SJSA1 (cell line): Measurements from ENCODE around the gene KLRG1. TPM values are rescaled to one million over a fixed set of nuclear protein-coding genes. Genes with fewer than 3 reads are reported as not detected.

Experiments used
- DNase-seq, 2 experiments: peaks; one replicate each; pipeline ENCODE4 v3.0.0-alpha.2; 2015 to 2020; ENCODE audit warnings: low spot score in 2 of 2, low read depth in 1 of 2
- H3K27ac ChIP-seq: fragments of 250-450 bp; sonication (Bioruptor Pico); 2 replicates; pipeline ENCODE4 v1.5.1; 2020; ENCODE audit warnings: mild to moderate bottlenecking, moderate library complexity
- H3K27me3 ChIP-seq: fragments of 250-450 bp; sonication (Bioruptor Pico); replicated peaks from 2 replicates; pipeline ENCODE4 v1.5.1; 2020; ENCODE audit warnings: mild to moderate bottlenecking, moderate library complexity
- H3K36me3 ChIP-seq: fragments of 250-450 bp; sonication (Bioruptor Pico); 2 replicates; pipeline ENCODE4 v1.5.1; 2020; ENCODE audit warnings: mild to moderate bottlenecking
- H3K4me1 ChIP-seq: fragments of 250-450 bp; sonication (Bioruptor Pico); replicated peaks from 2 replicates; pipeline ENCODE4 v1.6.1; 2021; ENCODE audit warnings: mild to moderate bottlenecking
- H3K4me3 ChIP-seq: fragments of 250-450 bp; sonication (Bioruptor Pico); 2 replicates; pipeline ENCODE4 v1.5.1; 2020; ENCODE audit warnings: mild to moderate bottlenecking
- H3K9me3 ChIP-seq: fragments of 250-450 bp; sonication (Bioruptor Pico); replicated peaks from 2 replicates; pipeline ENCODE4 v1.5.1; 2020; ENCODE audit warnings: mild to moderate bottlenecking
- total RNA-seq: library from RNA; depleted of rRNA; stranded (reverse); fragments of >200 nt; shearing (Covaris generic); gene quantifications from 2 replicates; pipeline ENCODE4 v1.2.3, GENCODE V29; 2014

Gene KLRG1
- total RNA-seq, 1 experiment from 2014 or later = 0.13 TPM

DNA sequence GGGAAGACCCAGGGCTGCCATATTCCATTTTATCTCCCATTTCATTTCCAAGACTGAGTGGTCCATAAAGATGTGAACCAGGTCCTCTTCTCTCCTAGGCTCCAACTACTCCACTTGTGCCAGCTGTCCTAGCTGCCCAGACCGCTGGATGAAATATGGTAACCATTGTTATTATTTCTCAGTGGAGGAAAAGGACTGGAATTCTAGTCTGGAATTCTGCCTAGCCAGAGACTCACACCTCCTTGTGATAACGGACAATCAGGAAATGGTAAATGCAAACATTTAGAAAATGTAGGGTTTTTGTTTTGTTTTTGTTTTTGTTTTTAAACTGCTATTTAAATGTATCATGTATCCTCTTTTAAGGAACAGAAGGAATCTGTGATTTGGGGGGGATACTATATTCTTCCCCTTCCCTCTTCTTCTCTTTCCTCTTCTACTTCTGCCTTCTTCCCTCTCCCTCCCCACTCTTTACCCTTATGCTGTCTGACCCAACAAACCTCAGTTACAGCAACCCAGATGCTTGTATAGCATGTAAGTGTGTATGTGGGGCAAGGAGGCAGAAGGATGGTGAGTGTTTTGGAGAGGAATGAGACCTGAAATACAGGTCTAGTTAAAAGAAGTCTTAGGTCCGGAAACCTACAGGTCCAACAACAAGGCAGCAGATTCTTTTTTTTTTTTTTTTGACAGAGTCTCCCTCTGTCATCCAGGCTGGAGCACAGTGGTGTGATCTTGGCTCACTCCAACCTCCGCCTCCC, 5.9 kb downstream of the KLRG1 start:
- Histone ChIP-seq H3K9me3 (no peaks in the 10 kb centered on the region), H3K27me3 (peaks cover 3% of the 10 kb centered on the region; the same call in 1 of the 2 replicates), H3K36me3 (no peaks in the 10 kb centered on the region), H3K4me1 (no peaks in the 10 kb centered on the region), H3K27ac (no peak overlapping the region), H3K4me3 (no peak overlapping the region)
- DNase-seq = no peak

DNA sequence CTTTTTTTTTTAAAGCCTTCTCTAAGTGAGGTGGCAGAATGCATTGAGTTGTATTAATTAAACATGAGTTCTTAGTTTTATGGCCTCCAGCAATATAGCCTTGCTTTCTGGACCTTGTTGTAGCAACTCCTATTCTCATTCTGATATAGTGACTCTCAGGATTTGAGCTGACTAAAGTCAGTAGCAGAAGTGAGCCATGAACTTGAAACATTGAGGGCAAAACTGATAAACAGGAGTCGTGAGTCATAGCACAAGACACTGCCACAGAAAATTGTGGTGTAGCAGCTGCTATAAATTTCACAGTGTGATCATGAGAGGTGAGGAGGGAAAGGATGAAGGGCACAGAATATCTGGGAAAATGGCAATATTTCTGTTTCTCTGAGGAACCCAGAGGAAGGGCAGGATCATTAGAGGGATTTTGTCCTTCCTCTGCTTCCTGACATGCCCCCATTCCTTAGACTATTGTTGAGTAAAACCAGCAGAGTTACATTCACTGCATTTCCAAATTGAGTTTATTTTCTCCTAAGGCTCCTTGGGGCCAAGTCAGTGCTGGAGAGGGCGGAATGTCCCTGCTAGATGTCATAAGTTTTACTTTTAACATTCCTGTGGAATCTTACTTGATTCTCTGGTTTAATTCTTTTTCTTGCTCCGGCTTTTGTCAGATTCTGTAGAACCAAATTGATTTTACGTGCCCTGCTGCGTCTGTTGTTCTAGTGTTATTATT, 7.5 kb downstream of the KLRG1 start:
- Histone ChIP-seq H3K9me3 (no peaks in the 10 kb centered on the region), H3K27ac (no peak overlapping the region), H3K4me1 (no peaks in the 10 kb centered on the region), H3K27me3 (0 out of 2 replicates have a peak, but pooled peaks cover 3% of the 10 kb centered on the region), H3K36me3 (no peaks in the 10 kb centered on the region), H3K4me3 (no peak overlapping the region)
- DNase-seq = no peak

DNA sequence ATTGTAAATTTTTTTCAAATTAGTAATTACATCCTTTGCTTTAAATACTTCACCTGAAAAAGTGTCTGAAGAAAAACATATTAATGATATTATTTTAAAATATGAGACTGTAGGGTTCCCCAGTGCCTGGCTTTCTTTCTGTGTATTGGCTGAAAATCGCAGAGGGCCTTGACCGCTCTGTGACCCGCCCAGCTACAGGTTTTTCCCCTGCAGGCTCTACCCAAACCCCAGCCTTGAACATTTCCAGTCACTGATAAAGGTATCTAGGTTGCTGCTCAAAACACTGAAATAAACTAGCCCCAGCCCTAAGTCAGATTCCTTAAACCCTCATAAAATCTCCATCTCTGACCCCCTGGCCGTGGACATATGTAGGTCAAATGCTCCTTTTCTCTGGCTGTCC, 11.9 kb downstream of the KLRG1 start:
- Histone ChIP-seq H3K4me1 (no peaks in the 10 kb centered on the region), H3K4me3 (no peak overlapping the region), H3K27me3 (no peaks in the 10 kb centered on the region), H3K36me3 (no peaks in the 10 kb centered on the region), H3K9me3 (no peaks in the 10 kb centered on the region), H3K27ac (no peak overlapping the region)
- DNase-seq = no peak

DNA sequence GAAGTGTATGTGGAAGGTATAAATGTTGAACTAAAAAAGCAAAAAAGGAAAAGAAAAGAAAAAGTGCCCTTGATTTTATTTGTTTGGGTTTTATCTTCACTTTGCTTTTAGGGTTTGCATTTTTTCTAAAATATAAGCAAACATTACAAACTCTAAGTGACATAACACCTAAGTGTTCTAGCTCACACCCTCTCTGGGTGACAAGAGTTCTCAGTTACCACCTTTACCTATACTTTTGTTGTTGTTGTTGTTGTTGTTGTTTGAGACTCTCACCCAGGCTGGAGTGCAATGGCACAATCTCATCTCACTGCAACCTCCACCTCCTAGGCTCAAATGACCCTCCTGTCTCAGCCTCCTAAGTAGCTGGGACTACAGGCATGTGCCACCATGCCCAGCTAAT, 13.0 kb downstream of the KLRG1 start:
- no peaks in the 10 kb centered on the region for H3K36me3 ChIP-seq
- no peak overlapping the region for H3K4me3 ChIP-seq
- no peaks in the 10 kb centered on the region for H3K4me1 ChIP-seq
- H3K27me3 ChIP-seq = no peaks in the 10 kb centered on the region
- no peaks in the 10 kb centered on the region for H3K9me3 ChIP-seq
- DNase-seq = no peak
- no peak overlapping the region for H3K27ac ChIP-seq

DNA sequence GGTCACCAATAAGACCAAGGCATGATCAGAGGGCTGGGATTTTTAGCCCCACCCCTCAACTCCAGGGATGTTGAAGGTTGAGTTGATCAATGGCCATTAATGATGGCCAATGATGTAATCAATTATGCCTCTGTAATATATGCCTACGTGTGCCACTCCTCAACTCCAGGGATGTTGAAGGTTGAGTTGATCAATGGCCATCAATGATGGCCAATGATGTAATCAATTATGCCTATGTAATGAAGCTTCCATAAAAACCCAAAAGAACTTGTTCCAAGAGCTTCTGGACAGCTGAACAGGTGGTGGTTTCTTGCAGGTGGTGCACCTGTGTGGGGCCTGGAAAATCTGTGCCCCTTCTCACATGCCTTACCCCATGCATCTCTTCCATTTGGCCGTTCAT, 33.2 kb downstream of the KLRG1 start:
- Histone ChIP-seq H3K4me1 (no peaks in the 10 kb centered on the region), H3K27ac (no peak overlapping the region)

DNA sequence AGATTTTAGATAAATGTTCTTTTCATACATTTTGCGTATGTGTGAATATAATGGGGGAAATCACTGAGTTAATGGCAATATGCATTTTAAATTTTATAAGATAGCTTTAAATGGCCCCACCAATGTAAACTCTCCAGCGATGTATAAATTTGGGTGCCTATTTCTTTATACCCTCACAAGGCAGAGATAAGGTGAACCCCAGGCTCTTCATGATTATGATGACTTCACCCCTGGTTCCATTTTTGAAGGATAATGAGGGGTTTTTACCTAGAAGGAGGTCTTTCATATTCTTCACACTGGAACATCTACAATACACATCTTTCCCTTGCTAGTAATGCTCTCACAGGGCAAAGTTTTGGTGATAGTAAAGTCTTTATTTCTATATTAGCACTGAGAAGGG, 35.2 kb downstream of the KLRG1 start:
- no peaks in the 10 kb centered on the region for H3K4me1 ChIP-seq
- no peak for DNase-seq
- no peak overlapping the region for H3K27ac ChIP-seq
- H3K27me3 ChIP-seq = no peaks in the 10 kb centered on the region
- H3K36me3 ChIP-seq = no peaks in the 10 kb centered on the region
- no peak overlapping the region for H3K4me3 ChIP-seq
- no peaks in the 10 kb centered on the region for H3K9me3 ChIP-seq

More for the DNA sequence above, 33.2 kb downstream of the KLRG1 start:
- Histone ChIP-seq H3K36me3 (no peaks in the 10 kb centered on the region), H3K9me3 (no peaks in the 10 kb centered on the region), H3K27me3 (no peaks in the 10 kb centered on the region), H3K4me3 (no peak overlapping the region)
- DNase-seq = no peak

DNA sequence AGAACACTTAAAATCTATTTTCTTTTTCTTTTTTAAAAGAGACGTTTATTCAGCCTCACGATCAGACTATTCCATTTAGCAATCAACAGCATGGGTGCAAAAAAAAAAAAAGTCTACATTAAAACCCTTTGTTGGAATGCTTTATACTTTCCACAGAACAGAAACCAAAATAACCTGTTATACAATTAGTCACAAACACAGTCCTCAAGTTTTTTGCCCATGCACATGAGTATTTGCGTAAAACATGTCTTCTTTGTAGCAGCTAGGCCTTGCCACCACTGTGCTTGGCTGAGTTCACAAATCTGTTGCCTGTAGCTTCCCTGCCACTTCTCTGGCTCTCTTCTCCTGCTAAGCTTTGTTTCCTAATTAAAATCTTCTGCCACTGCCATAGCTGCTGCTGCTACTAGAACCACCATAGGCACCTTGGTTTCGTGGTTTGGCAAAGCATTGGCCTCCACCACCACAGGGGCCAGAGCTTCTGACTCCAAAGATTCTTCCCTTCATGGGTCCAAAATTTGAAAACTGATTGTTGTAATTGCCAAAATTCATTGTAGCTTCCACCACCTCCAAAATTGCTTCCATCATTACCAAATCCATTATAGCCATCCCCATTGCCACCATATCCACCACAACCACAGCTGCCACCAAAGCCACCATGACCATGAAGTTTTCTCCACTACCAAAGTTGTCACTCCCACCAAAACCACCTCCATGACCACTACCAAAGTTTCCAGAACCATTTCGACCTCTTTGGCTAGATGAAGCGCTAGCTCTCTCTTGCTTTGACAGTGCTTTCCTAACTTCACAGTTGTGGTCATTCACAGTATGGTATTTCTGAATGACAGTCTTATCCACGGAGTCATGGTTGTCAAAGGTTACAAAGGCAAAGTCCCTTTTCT, 38.1 kb downstream of the KLRG1 start:
- no peaks in the 10 kb centered on the region for H3K9me3 ChIP-seq
- no peak overlapping the region for H3K4me3 ChIP-seq
- no peaks in the 10 kb centered on the region for H3K4me1 ChIP-seq
- H3K27ac ChIP-seq = no peak overlapping the region
- no peaks in the 10 kb centered on the region for H3K36me3 ChIP-seq
- no peak for DNase-seq
- no peaks in the 10 kb centered on the region for H3K27me3 ChIP-seq

DNA sequence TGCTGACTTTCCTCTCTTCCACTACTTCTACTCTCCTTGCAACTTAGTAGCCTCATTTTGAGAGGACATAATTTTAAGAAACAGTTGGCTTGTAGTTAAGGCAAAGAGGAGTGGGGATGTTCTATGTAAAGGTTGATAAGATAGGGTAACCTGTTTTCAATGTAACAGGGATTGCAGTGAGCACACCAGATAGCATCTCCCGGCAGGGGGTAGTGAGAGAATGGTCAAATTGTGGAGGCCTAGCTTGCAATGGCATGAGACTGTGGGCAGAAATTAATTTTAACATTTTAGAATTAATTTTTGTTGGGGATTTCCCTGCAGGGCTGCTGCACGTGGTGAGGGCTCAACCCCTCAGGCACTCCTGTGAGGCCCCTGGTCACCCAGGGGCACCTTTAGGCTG, 41.4 kb downstream of the KLRG1 start:
- Histone ChIP-seq H3K4me3 (no peak overlapping the region), H3K4me1 (no peaks in the 10 kb centered on the region), H3K27ac (no peak overlapping the region), H3K9me3 (no peaks in the 10 kb centered on the region), H3K36me3 (no peaks in the 10 kb centered on the region), H3K27me3 (no peaks in the 10 kb centered on the region)
- no peak for DNase-seq

DNA sequence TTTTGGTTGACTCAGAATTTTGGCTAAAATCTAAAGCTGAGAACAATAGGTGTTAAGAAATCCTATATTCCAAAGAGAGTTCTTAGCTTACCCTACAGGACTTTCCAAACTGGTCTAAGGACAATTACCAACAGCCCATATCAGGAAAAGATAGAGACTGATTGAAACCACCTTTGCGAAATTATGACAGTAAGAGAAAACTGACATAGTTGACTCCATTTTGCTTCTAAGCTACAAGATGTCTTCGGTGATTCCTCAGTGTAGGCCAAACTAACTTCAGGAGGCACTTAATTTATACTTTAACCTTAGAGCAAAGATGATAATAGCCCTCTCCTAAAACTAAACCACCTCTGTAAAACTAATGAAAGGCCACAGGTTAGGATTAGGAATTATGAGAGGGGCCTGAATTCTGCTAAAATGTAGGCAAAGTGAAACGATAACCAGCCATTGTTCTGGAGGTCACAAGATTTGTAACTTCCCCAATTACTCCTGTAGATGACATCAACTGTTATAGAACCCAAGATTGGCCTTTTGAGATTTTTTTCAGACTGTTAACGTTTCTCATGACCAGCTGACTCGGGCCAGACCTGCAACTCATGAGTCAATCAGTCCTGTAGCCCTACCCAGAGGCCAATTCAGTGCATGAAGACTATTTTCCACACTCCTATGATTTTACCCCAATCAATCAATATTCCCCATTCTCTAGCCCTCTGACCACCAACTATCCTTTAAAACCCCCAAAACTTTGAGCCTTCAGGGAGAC, 43.0 kb downstream of the KLRG1 start:
- no peaks in the 10 kb centered on the region for H3K27me3 ChIP-seq
- H3K9me3 ChIP-seq = no peaks in the 10 kb centered on the region
- DNase-seq = no peak
- H3K4me3 ChIP-seq = no peak overlapping the region
- H3K4me1 ChIP-seq = no peaks in the 10 kb centered on the region
- no peak overlapping the region for H3K27ac ChIP-seq
- H3K36me3 ChIP-seq = no peaks in the 10 kb centered on the region

DNA sequence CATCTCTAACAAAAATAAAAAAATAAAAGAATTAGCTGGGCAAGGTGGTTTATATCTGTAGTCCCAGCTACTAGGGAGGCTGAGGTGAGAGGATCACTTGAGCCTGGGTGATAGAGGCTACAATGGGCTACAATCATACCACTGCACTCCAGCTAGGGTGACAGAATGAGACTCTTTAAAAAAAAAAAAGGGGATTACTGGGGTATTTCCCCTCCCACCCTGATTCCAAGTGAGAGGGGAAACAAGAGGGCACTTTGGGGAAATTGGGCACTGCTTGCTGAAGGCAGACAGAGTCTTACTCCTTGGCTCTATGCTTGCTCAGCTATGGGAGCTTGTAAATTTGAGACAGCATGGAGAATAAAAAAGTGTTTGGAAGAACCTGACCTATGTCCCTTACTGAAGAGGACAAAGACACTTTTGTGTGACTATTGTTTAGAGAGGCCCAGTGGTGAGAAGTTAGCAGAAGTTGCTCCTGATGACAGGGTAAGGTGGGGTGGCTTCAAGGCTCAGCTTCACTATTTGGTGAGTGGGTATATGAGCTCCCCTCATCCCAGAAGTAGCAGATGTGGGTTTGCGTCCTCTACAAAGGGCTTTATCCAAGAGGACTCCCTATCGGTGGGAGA, 44.0 kb downstream of the KLRG1 start:
- Histone ChIP-seq H3K4me3 (no peak overlapping the region), H3K27me3 (no peaks in the 10 kb centered on the region), H3K4me1 (no peaks in the 10 kb centered on the region), H3K9me3 (no peaks in the 10 kb centered on the region), H3K36me3 (no peaks in the 10 kb centered on the region), H3K27ac (no peak overlapping the region)
- no peak for DNase-seq

DNA sequence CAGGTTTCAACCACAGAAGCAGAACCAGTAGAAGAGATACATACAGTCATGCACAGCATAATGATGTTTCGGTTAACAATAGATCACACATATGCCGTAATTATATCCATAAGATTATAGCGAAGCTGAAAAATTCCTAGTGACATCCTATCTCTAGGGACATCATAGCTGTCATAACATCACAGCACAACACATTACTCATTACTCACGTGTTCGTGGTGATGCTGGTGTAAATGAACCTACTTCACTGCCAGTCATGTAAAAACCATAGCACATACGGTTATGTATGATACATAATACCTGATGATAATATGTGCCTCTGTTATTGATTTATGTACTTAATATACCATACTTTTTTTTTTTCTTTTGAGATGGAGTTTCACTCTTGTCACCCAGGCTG, 44.7 kb downstream of the KLRG1 start:
- Histone ChIP-seq H3K27ac (no peak overlapping the region), H3K4me3 (no peak overlapping the region), H3K9me3 (no peaks in the 10 kb centered on the region), H3K4me1 (no peaks in the 10 kb centered on the region), H3K36me3 (no peaks in the 10 kb centered on the region), H3K27me3 (no peaks in the 10 kb centered on the region)
- DNase-seq = no peak

DNA sequence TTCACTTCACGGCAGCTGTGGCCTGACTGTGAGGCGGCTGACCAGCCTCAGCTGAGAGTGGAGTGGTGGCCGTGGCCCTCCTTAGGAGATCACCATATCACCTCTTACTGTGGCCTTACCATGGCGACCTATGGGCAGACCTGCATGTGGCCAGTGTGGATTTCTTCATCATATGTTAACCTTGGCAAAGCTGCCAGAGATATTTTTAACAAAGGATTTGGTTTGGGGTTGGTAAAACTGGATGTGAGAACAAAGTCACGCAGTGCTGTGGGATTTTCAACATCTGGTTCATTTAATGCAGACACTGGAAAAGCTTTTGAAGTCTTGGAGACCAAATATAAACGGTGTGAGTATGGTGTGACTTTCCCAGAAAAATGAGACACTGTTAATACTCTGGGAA, 46.9 kb downstream of the KLRG1 start:
- H3K27me3 ChIP-seq = no peaks in the 10 kb centered on the region
- H3K27ac ChIP-seq = no peak overlapping the region
- H3K4me3 ChIP-seq = no peak overlapping the region
- no peaks in the 10 kb centered on the region for H3K9me3 ChIP-seq
- no peak for DNase-seq
- no peaks in the 10 kb centered on the region for H3K4me1 ChIP-seq
- H3K36me3 ChIP-seq = no peaks in the 10 kb centered on the region

DNA sequence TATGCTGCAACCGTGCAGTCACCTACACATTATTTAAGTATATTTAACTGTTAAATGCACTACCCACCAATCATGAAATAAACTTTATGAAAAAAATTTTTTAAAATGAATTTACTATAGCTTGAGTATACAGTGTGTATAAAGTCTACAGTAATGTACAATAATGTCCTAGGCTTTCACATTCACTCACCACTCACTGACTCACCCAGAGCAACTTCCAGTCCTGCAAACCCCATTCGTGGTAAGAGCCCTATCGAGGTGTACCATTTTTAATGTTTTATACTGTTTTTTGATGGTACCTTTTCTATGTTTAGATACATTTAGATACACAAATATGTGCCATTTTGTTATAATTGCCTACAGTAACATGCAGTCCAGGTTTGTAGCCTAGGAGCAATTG, 48.1 kb downstream of the KLRG1 start:
- no peaks in the 10 kb centered on the region for H3K36me3 ChIP-seq
- no peak overlapping the region for H3K27ac ChIP-seq
- H3K27me3 ChIP-seq = no peaks in the 10 kb centered on the region
- no peaks in the 10 kb centered on the region for H3K4me1 ChIP-seq
- no peak for DNase-seq
- H3K9me3 ChIP-seq = no peaks in the 10 kb centered on the region
- H3K4me3 ChIP-seq = no peak overlapping the region
